WTC11 (cell line): ENCODE measurements around the gene ARIH2. TPM values are rescaled to one million over a fixed set of nuclear protein-coding genes. Genes with fewer than 3 reads are reported as not detected.

Experiments
- ATAC-seq: fragments of 200-7000 bp; cut with Tn5 transposase; 2 replicates; pipeline ENCODE4 v1.10.0; 2021; ENCODE audit warnings: mild to moderate bottlenecking, moderate library complexity
- CTCF ChIA-PET: fragments of 300-600 bp; sonication (Branson Sonifier 250); formaldehyde crosslinking; loops from one replicate; lab custom pipeline; 2021; ENCODE audit warnings: antibody characterized with exemption; lab: Charles Lee
- POLR2A ChIA-PET: fragments of 350-600 bp; sonication (Branson Sonifier 250); formaldehyde crosslinking; loops from one replicate; lab custom pipeline; 2021; ENCODE audit warnings: antibody characterized with exemption; lab: Charles Lee
- DNase-seq: peaks from one replicate; pipeline ENCODE4 v3.0.0; 2021; ENCODE audit warnings: low spot score
- H3K27ac Mint-ChIP-seq: 2 replicates; pipeline ENCODE4 v1.8.0; 2021; ENCODE audit warnings: mixed read lengths
- H3K27me3 Mint-ChIP-seq: 2 replicates; pipeline ENCODE4 v1.8.0; 2021; ENCODE audit warnings: low read depth, mild to moderate bottlenecking, moderate library complexity, mixed read lengths
- H3K36me3 Mint-ChIP-seq: 2 replicates; pipeline ENCODE4 v1.8.0; 2021; ENCODE audit warnings: mixed read lengths
- H3K4me1 Mint-ChIP-seq: 2 replicates; pipeline ENCODE4 v1.8.0; 2022; ENCODE audit warnings: mixed read lengths
- H3K4me3 Mint-ChIP-seq: 2 replicates; pipeline ENCODE4 v1.8.0; 2021; ENCODE audit warnings: mild to moderate bottlenecking, moderate library complexity, mixed read lengths
- H3K9me3 Mint-ChIP-seq: 2 replicates; pipeline ENCODE4 v1.8.0; 2021; ENCODE audit warnings: mixed read lengths
- AR ChIP-seq: fragments of 250-450 bp; sonication (Bioruptor Pico); IDR thresholded peaks from 2 replicates; pipeline ENCODE4 v1.9.0; 2021; ENCODE audit warnings: mild to moderate bottlenecking
- ATF6 ChIP-seq: sonication (generic); formaldehyde crosslinking; IDR thresholded peaks from 2 replicates; pipeline ENCODE4 v1.8.1; 2023; ENCODE audit warnings: mild to moderate bottlenecking, missing genetic modification reagents
- EMX1 ChIP-seq: fragments of 250-450 bp; sonication (Bioruptor Pico); IDR thresholded peaks from 2 replicates; pipeline ENCODE4 v1.8.0; 2021; ENCODE audit warnings: mild to moderate bottlenecking
- MYBL2 ChIP-seq: sonication (generic); formaldehyde crosslinking; IDR thresholded peaks from 2 replicates; pipeline ENCODE4 v1.8.1; 2023; ENCODE audit warnings: mild to moderate bottlenecking, moderate library complexity, missing genetic modification reagents
- RELA ChIP-seq: sonication (generic); formaldehyde crosslinking; IDR thresholded peaks from 2 replicates; pipeline ENCODE4 v1.8.1; 2022; ENCODE audit warnings: missing genetic modification reagents, mild to moderate bottlenecking, borderline replicate concordance
- TEAD4 ChIP-seq: sonication (generic); formaldehyde crosslinking; IDR thresholded peaks from 2 replicates; pipeline ENCODE4 v1.8.0; 2022; ENCODE audit warnings: mild to moderate bottlenecking, missing genetic modification reagents
- ZNF219 ChIP-seq: sonication (generic); formaldehyde crosslinking; IDR thresholded peaks from 2 replicates; pipeline ENCODE4 v1.8.0; 2023; ENCODE audit warnings: missing genetic modification reagents, mild to moderate bottlenecking, borderline replicate concordance
- ZNF532 ChIP-seq: fragments of 250-450 bp; sonication (Bioruptor Pico); IDR thresholded peaks from 2 replicates; pipeline ENCODE4 v1.9.0; 2021; ENCODE audit warnings: mild to moderate bottlenecking, borderline replicate concordance
- total RNA-seq: library from RNA; stranded (reverse); gene quantifications from 3 replicates; pipeline ENCODE4 v1.2.3, GENCODE V29; 2021
- TF ChIP-seq, protein P1 (sequence below): sonication (generic); formaldehyde crosslinking; IDR thresholded peaks from 2 replicates; pipeline ENCODE4 v1.8.1; 2023; ENCODE audit warnings: mild to moderate bottlenecking, missing genetic modification reagents, moderate library complexity
- TF ChIP-seq, protein P2 (sequence below): sonication (generic); formaldehyde crosslinking; IDR thresholded peaks from 2 replicates; pipeline ENCODE4 v1.8.0; 2022; ENCODE audit warnings: missing genetic modification reagents

ARIH2 gene
- total RNA-seq, 1 experiment from 2014 or later, result 134 TPM

GRCh38 chr3:48951764-48952163, 33.1 kb downstream of the ARIH2 start (continued):
- TF ChIP-seq RELA (CRISPR knock-in tag) (no peak), MYBL2 (CRISPR knock-in tag) (no peak), ZNF532 (CRISPR knock-in tag) (no peak), TEAD4 (CRISPR knock-in tag) (no peak), ZNF219 (CRISPR knock-in tag) (no peak)
- TF ChIP-seq, protein P1, sequence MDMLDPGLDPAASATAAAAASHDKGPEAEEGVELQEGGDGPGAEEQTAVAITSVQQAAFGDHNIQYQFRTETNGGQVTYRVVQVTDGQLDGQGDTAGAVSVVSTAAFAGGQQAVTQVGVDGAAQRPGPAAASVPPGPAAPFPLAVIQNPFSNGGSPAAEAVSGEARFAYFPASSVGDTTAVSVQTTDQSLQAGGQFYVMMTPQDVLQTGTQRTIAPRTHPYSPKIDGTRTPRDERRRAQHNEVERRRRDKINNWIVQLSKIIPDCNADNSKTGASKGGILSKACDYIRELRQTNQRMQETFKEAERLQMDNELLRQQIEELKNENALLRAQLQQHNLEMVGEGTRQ (CRISPR knock-in tag), result no peak

DNA sequence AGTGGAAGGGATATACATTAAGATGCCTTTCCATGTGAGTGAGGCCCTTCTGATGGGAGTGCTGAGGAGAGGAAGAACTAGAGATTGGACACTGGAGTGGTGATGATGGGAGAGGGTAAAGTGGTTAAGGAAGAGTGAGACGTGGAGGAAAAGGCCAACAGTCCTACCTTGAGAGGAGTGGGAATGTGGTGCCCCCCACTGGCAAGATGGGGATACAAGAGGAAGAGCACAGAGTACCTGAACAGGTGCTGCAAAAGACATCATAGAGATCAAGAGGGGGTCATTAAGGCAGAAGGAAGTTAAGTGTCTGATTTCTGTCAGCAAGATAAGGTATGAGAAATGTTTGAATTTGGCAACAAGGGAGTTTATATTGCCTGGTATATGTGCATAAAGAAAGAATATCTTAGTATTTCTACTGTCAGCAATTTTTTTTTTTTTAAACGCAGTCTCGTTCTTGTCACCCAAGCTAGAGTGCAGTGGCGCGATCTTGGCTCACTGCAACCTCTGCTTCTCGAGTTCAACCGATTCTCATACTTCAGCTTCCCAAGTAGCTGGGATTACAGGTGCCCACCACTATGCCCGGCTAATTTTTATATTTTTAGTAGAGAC, 34.0 kb downstream of the ARIH2 start:
- CTCF ChIA-PET, result interaction anchor here (2.5 kb wide), 1 partner anchor 212 kb away, joined by 11 read pairs; no protein-coding TSS in a partner anchor
- Mint-ChIP-seq H3K27ac (peak overlapping the region; percentile 3), H3K4me1 (peaks cover 9% of the 10 kb centered on the region), H3K4me3 (no peak overlapping the region), H3K9me3 (no peaks in the 10 kb centered on the region), H3K36me3 (peaks cover 17% of the 10 kb centered on the region), H3K27me3 (no peaks in the 10 kb centered on the region)
- TF ChIP-seq, protein P2, sequence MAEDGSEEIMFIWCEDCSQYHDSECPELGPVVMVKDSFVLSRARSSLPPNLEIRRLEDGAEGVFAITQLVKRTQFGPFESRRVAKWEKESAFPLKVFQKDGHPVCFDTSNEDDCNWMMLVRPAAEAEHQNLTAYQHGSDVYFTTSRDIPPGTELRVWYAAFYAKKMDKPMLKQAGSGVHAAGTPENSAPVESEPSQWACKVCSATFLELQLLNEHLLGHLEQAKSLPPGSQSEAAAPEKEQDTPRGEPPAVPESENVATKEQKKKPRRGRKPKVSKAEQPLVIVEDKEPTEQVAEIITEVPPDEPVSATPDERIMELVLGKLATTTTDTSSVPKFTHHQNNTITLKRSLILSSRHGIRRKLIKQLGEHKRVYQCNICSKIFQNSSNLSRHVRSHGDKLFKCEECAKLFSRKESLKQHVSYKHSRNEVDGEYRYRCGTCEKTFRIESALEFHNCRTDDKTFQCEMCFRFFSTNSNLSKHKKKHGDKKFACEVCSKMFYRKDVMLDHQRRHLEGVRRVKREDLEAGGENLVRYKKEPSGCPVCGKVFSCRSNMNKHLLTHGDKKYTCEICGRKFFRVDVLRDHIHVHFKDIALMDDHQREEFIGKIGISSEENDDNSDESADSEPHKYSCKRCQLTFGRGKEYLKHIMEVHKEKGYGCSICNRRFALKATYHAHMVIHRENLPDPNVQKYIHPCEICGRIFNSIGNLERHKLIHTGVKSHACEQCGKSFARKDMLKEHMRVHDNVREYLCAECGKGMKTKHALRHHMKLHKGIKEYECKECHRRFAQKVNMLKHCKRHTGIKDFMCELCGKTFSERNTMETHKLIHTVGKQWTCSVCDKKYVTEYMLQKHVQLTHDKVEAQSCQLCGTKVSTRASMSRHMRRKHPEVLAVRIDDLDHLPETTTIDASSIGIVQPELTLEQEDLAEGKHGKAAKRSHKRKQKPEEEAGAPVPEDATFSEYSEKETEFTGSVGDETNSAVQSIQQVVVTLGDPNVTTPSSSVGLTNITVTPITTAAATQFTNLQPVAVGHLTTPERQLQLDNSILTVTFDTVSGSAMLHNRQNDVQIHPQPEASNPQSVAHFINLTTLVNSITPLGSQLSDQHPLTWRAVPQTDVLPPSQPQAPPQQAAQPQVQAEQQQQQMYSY (CRISPR knock-in tag), result no peak
- no peak for TF ChIP-seq EMX1 (CRISPR knock-in tag)
- no peak for TF ChIP-seq ATF6 (CRISPR knock-in tag)
- no peak for TF ChIP-seq AR (CRISPR knock-in tag)
- POLR2A ChIA-PET, result interaction anchor here (0.6 kb wide), 1 partner anchor 441 kb away, joined by 8 read pairs; no protein-coding TSS in a partner anchor
- ATAC-seq (peak; percentile 99), DNase-seq (peak; percentile 78)
